ENCODE data around the gene PDGFB.

GRCh38 chr22:39234472-39234787 is 10.4 kb downstream of the PDGFB start:
- TF ChIP-seq SP1 (IDR thresholded peaks at IDR 0.05; ENCODE audit: low read depth) = no peak
- TF ChIP-seq EZH2phosphoT487 (IDR thresholded peaks at IDR 0.05; ENCODE audit: borderline replicate concordance) = no peak
- TF ChIP-seq POLR2AphosphoS5 (IDR thresholded peaks at IDR 0.05; ENCODE audit: low read depth, low read length) = no peak
- TF ChIP-seq JUND (IDR thresholded peaks at IDR 0.05) = no peak
- TF ChIP-seq, protein P1, sequence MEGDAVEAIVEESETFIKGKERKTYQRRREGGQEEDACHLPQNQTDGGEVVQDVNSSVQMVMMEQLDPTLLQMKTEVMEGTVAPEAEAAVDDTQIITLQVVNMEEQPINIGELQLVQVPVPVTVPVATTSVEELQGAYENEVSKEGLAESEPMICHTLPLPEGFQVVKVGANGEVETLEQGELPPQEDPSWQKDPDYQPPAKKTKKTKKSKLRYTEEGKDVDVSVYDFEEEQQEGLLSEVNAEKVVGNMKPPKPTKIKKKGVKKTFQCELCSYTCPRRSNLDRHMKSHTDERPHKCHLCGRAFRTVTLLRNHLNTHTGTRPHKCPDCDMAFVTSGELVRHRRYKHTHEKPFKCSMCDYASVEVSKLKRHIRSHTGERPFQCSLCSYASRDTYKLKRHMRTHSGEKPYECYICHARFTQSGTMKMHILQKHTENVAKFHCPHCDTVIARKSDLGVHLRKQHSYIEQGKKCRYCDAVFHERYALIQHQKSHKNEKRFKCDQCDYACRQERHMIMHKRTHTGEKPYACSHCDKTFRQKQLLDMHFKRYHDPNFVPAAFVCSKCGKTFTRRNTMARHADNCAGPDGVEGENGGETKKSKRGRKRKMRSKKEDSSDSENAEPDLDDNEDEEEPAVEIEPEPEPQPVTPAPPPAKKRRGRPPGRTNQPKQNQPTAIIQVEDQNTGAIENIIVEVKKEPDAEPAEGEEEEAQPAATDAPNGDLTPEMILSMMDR (IDR thresholded peaks at IDR 0.05 in 2 of 3, conservative IDR thresholded peaks at IDR 0.05 in 1 of 3; ENCODE audit: borderline replicate concordance in 1 of 3, insufficient read depth in 1 of 3, low read depth in 2 of 3, low read length in 2 of 3) = no peak
- TF ChIP-seq EZH2 (IDR thresholded peaks at IDR 0.05) = no peak
- TF ChIP-seq, protein P2, sequence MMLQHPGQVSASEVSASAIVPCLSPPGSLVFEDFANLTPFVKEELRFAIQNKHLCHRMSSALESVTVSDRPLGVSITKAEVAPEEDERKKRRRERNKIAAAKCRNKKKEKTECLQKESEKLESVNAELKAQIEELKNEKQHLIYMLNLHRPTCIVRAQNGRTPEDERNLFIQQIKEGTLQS (IDR thresholded peaks at IDR 0.05) = no peak
- no peak for TF ChIP-seq ZNF274 (IDR thresholded peaks at IDR 0.05; ENCODE audit: low read depth, low read length)

Measured in HCT116 (cell line).